Renal pelvis (tissue), 4 donors: ENCODE data around the gene GPR61. TPM values are rescaled to one million over a fixed set of nuclear protein-coding genes. Genes with fewer than 3 reads are reported as not detected.

ENCODE experiments used
- DNase-seq: peaks from one replicate; pipeline ENCODE4 v3.0.0-alpha.2; 2013
- polyA plus RNA-seq, 3 donors: library from polyadenylated mRNA; unstranded; fragments of 120-200 nt; gene quantifications; one replicate each; pipeline ENCODE4 v1.2.1, GENCODE V29; 2013; ENCODE audit not compliant: insufficient read length in 3 of 3

The GPR61 gene
- polyA plus RNA-seq, 3 donors, result 0.18 to 1.4 (median 0.75) TPM

GRCh38 chr1:109534307-109534858 is 5.3 kb upstream of the GPR61 start:
- DNase-seq, result no peak

- no peak for DNase-seq
Measured at GRCh38 chr1:109535481-109535880, 4.2 kb upstream of the GPR61 start.

- no peak for DNase-seq
Measured at GRCh38 chr1:109535971-109536491, 3.6 kb upstream of the GPR61 start.

- no peak for DNase-seq
Measured at GRCh38 chr1:109537450-109538178, 2.1 kb upstream of the GPR61 start.

- no peak for DNase-seq
Measured at GRCh38 chr1:109538827-109539555, 681 bp upstream of the GPR61 start.

- DNase-seq, result no peak
Measured at GRCh38 chr1:109541102-109541501, 1.4 kb downstream of the GPR61 start.

GRCh38 chr1:109542657-109543056 is 3.0 kb downstream of the GPR61 start:
- no peak for DNase-seq

- DNase-seq, result no peak
Measured at GRCh38 chr1:109543283-109543987, 3.8 kb downstream of the GPR61 start.

- DNase-seq, result no peak
Measured at GRCh38 chr1:109543988-109544735, 4.5 kb downstream of the GPR61 start.

GRCh38 chr1:109546311-109547109 is 6.8 kb downstream of the GPR61 start:
- DNase-seq, result peak; percentile 92

GRCh38 chr1:109547463-109548320 is 8.0 kb downstream of the GPR61 start:
- no peak for DNase-seq

GRCh38 chr1:109548321-109549267 is 8.9 kb downstream of the GPR61 start, which contains the start of gene GNAI3:
Gene GNAI3 (plus strand): TSS chr1:109548615. CDS start chr1:109548721, 106 bp downstream.
- peak; percentile 97 for DNase-seq

GRCh38 chr1:109556563-109556962 is 16.9 kb downstream of the GPR61 start:
- DNase-seq, result no peak

- no peak for DNase-seq
Measured at GRCh38 chr1:109557520-109557919, 17.8 kb downstream of the GPR61 start.

GRCh38 chr1:109559995-109560394 is 20.3 kb downstream of the GPR61 start:
- no peak for DNase-seq

- DNase-seq, result no peak
Measured at GRCh38 chr1:109564194-109564878, 24.7 kb downstream of the GPR61 start.

- DNase-seq, result no peak
Measured at GRCh38 chr1:109565241-109565640, 25.6 kb downstream of the GPR61 start.

- DNase-seq, result no peak
Measured at GRCh38 chr1:109566982-109567381, 27.3 kb downstream of the GPR61 start.
